GM21360 (cell line): ENCODE measurements around the gene CCNY.
A peak's percentile ranks its signal among the peaks of the same experiment; 100 is the strongest.
"Not testable (repeated sequence)": the region's sequence is repeated elsewhere in the genome, so short reads cannot be mapped to it uniquely, and the experiment has no call there.

ENCODE experiments used
- ATAC-seq: cut with Tn5 transposase; IDR thresholded peaks from one replicate; pipeline ENCODE4 v1.9.1; 2021; ENCODE audit warnings: mild to moderate bottlenecking, moderate library complexity; ENCODE audit not compliant: unreplicated experiment

The CCNY gene

GRCh38 chr10:35336084-35336831 lies at the start of gene CCNY:
CCNY (plus strand) TSS chr10:35336509; CDS start chr10:35337054, 545 bp downstream.
- ATAC-seq = peak; percentile 51

- ATAC-seq = no peak
Measured at GRCh38 chr10:35289198-35289597, 47.1 kb upstream of the CCNY start.

DNA sequence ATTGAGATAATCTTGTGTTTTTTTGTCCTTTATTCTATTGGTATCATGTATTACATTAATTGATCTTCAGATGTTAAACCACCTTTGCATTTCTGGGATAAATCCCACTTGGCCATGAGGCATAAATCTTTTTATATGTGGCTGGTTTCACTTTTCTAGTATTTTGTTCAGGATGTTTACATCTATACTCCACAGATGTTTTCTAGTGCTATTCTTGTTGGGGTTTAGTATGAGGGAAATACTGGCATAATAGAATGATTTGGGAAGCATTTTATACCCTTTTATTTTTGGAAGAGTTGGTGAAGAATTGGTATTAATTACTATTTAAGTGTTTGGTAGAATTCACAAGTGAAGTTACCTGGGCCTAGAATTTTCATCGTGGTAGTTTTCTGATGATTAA lies 41.8 kb upstream of the CCNY start:
- ATAC-seq = no peak

DNA sequence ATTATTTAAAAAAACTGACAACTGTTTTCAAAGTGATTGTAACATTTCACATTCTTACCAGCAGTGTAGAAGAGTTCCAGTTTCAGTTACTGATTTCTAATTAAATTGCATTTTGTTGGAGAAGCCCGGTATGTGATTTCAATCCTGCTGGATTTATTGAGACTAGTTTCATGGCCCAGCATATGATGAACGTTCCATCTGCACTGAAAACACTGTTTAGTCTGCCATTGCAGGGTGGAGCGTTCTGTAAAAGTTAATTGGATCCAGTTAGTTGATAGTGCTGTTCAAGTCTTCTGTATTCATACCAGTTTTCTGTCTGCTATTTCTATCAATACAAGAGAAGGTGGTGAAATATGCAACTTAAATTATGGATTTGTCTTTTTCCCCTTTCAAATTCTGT lies 37.3 kb upstream of the CCNY start:
- no peak for ATAC-seq

DNA sequence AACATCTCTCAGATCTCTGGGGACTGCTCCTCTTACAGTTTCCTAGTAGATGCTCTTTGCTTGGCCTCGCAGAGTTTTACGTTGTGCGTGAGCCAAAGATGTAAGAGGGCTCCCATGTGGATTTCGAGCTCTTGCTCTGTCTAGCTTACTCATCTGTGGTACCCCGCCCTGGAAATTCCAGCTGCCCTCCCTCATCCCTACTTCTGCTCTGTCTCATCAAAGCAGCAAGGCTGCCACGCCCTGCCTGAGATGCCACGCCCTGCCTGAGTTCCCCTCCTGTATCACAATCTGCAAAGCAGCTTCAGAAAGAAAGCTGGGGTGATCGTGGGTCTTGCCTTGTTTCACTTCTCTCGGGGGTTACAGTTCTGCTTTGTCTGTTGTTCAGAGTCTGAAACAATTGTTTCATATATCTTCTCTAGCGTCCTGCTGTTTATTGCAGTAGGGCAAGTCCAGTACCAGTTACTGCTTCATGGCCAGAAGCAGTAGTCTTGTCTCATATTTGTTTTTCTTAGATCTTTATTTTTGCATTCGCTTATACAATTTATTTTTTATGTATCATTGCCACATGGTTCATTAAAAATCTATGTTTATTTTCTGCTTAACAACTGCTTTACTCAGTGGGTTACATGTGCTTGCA lies 36.1 kb upstream of the CCNY start:
- peak; percentile 98 for ATAC-seq

DNA sequence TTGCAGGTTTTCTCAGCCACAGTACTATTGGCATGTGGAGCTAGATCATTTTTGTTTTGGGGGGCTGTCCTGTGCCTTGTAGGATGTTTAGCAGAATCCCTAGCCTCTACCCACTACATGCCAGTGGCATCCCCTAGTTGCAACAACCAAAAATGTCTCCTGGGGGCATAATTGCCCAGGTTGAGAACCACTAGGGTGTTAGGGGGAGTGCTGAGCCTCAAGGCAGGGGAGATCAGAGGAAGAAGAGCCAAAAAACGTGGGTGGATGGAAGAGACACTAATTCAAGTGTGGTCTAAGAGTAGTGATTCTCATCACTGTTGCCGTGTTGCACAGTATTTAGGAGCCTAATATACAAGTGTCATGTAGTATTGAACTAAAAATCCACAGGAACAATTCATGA lies 31.7 kb upstream of the CCNY start:
- ATAC-seq = no peak

GRCh38 chr10:35306852-35307251 lies 29.5 kb upstream of the CCNY start:
- no peak for ATAC-seq

- ATAC-seq = no peak
Measured at GRCh38 chr10:35307297-35307696, 29.0 kb upstream of the CCNY start.

DNA sequence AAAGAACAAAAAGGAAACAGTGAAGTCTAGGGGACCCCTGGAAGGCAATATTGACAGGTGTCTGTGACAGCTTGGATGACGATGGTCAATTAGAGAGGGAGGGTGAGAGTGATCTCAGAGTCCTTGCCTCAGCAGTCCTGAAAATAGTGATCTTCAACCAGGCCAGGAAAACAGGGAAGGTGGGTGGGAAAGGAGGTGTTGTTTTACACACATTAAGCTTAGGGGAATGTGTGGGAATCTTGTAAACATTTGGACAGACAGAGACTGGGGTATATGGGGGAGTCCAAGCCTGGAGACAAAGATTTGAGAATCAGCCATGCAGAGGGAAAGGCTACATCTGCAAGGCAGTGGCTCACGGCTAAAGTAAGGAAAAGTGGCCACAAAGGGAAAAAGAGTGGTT lies 27.5 kb upstream of the CCNY start:
- ATAC-seq = no peak

- not testable (repeated sequence) for ATAC-seq
Measured at GRCh38 chr10:35314142-35314541, 22.2 kb upstream of the CCNY start.

GRCh38 chr10:35315235-35315634 lies 21.1 kb upstream of the CCNY start:
- ATAC-seq = not testable (repeated sequence)

- ATAC-seq = no peak
Measured at GRCh38 chr10:35316218-35316967, 19.9 kb upstream of the CCNY start.

DNA sequence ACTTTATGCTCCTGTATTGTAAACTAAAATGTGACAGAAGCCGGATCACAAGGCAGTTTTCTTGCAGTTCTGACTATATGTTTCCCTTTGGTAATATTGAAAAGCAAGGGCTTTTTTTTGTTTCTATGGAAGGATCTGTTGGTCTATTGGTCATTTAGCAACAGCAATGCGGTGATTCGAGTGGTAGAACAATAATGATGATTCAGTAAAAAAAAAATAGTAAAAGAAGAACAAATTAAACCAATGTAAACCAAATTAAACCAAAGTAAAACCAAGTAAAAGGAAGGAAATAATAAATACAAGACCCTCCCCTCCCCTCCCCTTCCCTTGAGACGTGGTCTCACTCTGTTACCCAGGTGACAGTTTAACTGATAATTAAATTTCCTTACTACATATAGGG lies 17.8 kb upstream of the CCNY start:
- no peak for ATAC-seq

- no peak for ATAC-seq
Measured at GRCh38 chr10:35320341-35320740, 16.0 kb upstream of the CCNY start.

DNA sequence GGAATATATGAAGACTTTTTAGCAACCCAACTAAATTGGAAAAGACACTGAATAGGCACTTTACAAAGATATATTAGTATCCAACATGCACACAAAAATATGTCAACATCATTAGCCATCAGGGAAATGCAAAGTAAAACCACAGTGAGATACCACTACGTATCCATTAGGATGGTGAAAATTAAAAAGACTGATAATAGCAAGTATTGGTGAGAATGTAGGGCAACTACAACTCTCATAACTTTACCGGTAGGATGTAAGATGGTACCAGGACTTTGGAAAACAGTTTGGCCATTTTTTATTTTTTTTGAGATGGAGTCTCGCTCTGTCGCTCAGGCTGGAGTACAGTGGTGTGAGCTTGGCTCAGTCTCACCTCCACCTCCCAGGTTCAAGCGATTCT lies 13.7 kb upstream of the CCNY start:
- no peak for ATAC-seq

DNA sequence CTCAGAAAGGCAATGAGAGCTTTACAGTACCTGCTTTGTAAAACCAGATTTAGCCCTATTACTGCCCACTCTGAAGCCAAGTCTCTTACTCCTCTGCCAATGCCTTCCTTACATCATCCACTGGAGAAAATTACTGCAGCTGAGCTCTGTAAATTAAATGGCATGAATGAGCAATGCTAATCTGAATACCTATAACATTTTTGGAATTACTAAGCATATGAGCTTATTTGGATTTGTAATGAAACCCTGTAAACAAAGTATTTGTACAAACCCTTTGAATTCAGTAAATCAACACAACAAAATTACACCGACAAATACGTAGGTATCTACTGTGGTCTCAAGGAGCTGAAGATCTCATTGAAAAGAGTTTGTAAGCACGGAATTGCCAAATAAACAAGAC lies 12.1 kb upstream of the CCNY start:
- ATAC-seq = no peak

- no peak for ATAC-seq
Measured at GRCh38 chr10:35326466-35327235, 9.7 kb upstream of the CCNY start.

- no peak for ATAC-seq
Measured at GRCh38 chr10:35327790-35328403, 8.4 kb upstream of the CCNY start.

GRCh38 chr10:35328404-35329037 lies 7.8 kb upstream of the CCNY start:
- no peak for ATAC-seq

DNA sequence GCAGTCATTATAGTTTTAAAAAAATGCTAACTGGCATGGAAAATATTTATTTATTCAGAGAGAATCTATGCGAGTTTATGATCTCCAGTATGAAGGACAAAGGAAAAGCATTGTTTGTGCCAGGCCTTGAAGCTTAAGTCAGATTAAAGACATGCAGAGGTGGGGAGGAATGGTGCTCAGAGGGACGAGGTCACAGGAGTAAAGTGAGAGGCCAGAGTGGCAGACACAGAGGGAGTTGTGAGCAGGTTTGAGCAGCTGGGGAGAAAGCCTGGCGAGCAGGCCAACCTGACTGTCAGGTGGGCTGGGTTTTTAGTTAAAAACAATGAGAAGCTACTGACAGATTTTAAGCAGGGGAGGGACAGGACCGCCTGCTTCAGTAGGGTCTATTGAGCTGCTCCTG lies 6.8 kb upstream of the CCNY start:
- no peak for ATAC-seq
